ENCODE data around the gene FRMD4A. TPM values are rescaled to one million over a fixed set of nuclear protein-coding genes. Genes with fewer than 3 reads are reported as not detected.

Gene FRMD4A
- total RNA-seq, 1 experiment from 2014 or later = 19.6 TPM

GRCh38 chr10:14371581-14371980, 40.9 kb upstream of the FRMD4A start:
- Histone ChIP-seq H2BK5ac (ENCODE audit: insufficient read length, low read length) (no peak overlapping the region), H3K27ac (ENCODE audit: insufficient read length, low read depth, low read length) (no peak overlapping the region), H3K27me3 (ENCODE audit: insufficient read depth, low read length) (no peaks in the 10 kb centered on the region), H3K9me3 (ENCODE audit: control insufficient read depth, low read depth, low read length) (no peaks in the 10 kb centered on the region), H3K4me1 (ENCODE audit: insufficient read depth, low read length) (no peaks in the 10 kb centered on the region), H3K4me2 (ENCODE audit: insufficient read depth, insufficient read length, low read length) (no peak overlapping the region), H3K9ac (ENCODE audit: extremely low read depth, insufficient read length, low read length) (no peak overlapping the region), H4K5ac (ENCODE audit: insufficient read length, low read depth, low read length) (no peak overlapping the region), H2AFZ (ENCODE audit: low read length) (no peak overlapping the region), H3K79me1 (ENCODE audit: insufficient read depth, low read depth, low read length, poor library complexity, severe bottlenecking) (no peaks in the 10 kb centered on the region), H4K91ac (ENCODE audit: insufficient read length, low read depth, low read length) (no peak overlapping the region), H3K4ac (ENCODE audit: low read depth, low read length) (no peak overlapping the region), H3K79me2 (ENCODE audit: insufficient read depth, low read length) (no peaks in the 10 kb centered on the region), H2BK20ac (ENCODE audit: low read depth, low read length, poor library complexity, severe bottlenecking) (no peak overlapping the region), H2BK15ac (ENCODE audit: low read depth, low read length) (no peak overlapping the region), H2BK12ac (ENCODE audit: insufficient read length, low read depth, low read length) (no peak overlapping the region), H3K23ac (ENCODE audit: insufficient read length, low read depth, low read length) (no peak overlapping the region), H2BK120ac (ENCODE audit: low read depth, low read length, poor library complexity, severe bottlenecking) (no peak overlapping the region), H4K20me1 (ENCODE audit: control insufficient read depth, insufficient read depth, insufficient read length) (no peaks in the 10 kb centered on the region), H2AK5ac (ENCODE audit: insufficient read length, low read length) (no peak overlapping the region), H3T11ph (ENCODE audit: low read length) (no peak overlapping the region), H3K56ac (ENCODE audit: insufficient read length, low read depth, low read length) (no peak overlapping the region), H3K14ac (ENCODE audit: insufficient read depth, low read length) (no peak overlapping the region), H4K8ac (replicated peaks; ENCODE audit: insufficient read length, low read depth, low read length) (no peak overlapping the region), H3K18ac (ENCODE audit: insufficient read length, low read depth, low read length) (no peak overlapping the region), H3K23me2 (ENCODE audit: insufficient read length, low read depth, low read length, poor library complexity, severe bottlenecking) (no peaks in the 10 kb centered on the region)
- Mint-ChIP-seq H3K9me3 (peaks cover 0 to 5% of the 10 kb centered on the region in 2 experiments; a peak in 2 of 5 replicates), H3K36me3 (ENCODE audit: insufficient read depth in 1 of 3, low read depth in 3 of 3) (no peaks in the 10 kb centered on the region; a peak in 1 of 7 replicates), H3K4me3 (no peak overlapping the region), H3K4me1 (peaks cover 6 to 12% of the 10 kb centered on the region in 2 experiments), H3K27ac (no peak overlapping the region), H3K27me3 (ENCODE audit: low read depth) (no peaks in the 10 kb centered on the region)
- no CpG with 5 or more reads among the region's 4 CpGs for WGBS (ENCODE audit: extremely low coverage, insufficient read length, low lambda C conversion rate)
- no peak for DNase-seq
- TF ChIP-seq, protein P1, sequence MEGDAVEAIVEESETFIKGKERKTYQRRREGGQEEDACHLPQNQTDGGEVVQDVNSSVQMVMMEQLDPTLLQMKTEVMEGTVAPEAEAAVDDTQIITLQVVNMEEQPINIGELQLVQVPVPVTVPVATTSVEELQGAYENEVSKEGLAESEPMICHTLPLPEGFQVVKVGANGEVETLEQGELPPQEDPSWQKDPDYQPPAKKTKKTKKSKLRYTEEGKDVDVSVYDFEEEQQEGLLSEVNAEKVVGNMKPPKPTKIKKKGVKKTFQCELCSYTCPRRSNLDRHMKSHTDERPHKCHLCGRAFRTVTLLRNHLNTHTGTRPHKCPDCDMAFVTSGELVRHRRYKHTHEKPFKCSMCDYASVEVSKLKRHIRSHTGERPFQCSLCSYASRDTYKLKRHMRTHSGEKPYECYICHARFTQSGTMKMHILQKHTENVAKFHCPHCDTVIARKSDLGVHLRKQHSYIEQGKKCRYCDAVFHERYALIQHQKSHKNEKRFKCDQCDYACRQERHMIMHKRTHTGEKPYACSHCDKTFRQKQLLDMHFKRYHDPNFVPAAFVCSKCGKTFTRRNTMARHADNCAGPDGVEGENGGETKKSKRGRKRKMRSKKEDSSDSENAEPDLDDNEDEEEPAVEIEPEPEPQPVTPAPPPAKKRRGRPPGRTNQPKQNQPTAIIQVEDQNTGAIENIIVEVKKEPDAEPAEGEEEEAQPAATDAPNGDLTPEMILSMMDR (conservative IDR thresholded peaks at IDR 0.05) = no peak

Data from H9 (cell line).